Gastroesophageal sphincter (tissue), 4 donors: Measurements from ENCODE around the gene NDE1. TPM values are rescaled to one million over a fixed set of nuclear protein-coding genes. Genes with fewer than 3 reads are reported as not detected.
A peak's percentile ranks its signal among the peaks of the same experiment; 100 is the strongest.

Experiments used
- ATAC-seq: fragments of 150-250 bp; one replicate; pipeline ENCODE4 v1.9.1; 2016; ENCODE audit warnings: mild to moderate bottlenecking, moderate library complexity
- H3K27ac ChIP-seq, 4 donors: fragments of 200-600 bp; sonication (generic) in 3 of 4; 1 replicate in 3 of 4; 2 replicates in 1 of 4; pipeline ENCODE4 v1.5.1; 2016 to 2019
- H3K27me3 ChIP-seq: fragments of 200-600 bp; sonication (generic); one replicate; pipeline ENCODE4 v1.5.1; 2019
- H3K36me3 ChIP-seq, 2 donors: fragments of 200-600 bp; sonication (generic); one replicate each; pipeline ENCODE4 v1.5.1; 2019; ENCODE audit warnings: control low read depth in 1 of 2
- H3K4me1 ChIP-seq, 3 donors: fragments of 200-600 bp; sonication (generic); 1 replicate in 2 of 3; 2 replicates in 1 of 3; pipeline ENCODE4 v1.5.1; 2016 to 2019; ENCODE audit warnings: control low read depth in 2 of 3
- H3K4me3 ChIP-seq, 2 donors: fragments of 200-600 bp; sonication (generic); one replicate each; pipeline ENCODE4 v1.5.1; 2019; ENCODE audit warnings: mild to moderate bottlenecking in 1 of 2, moderate library complexity in 1 of 2
- H3K9me3 ChIP-seq, 3 donors: fragments of 200-600 bp; sonication (generic); one replicate each; pipeline ENCODE4 v1.5.1; 2017 to 2019; ENCODE audit warnings: control low read depth in 2 of 3
- CTCF ChIP-seq, 4 experiments: fragments of 200-600 bp in 2 of 4; fragments of 450-650 bp in 2 of 4; sonication (generic) in 1 of 4; IDR thresholded peaks; one replicate each; pipeline ENCODE4 v1.5.1; 2017 to 2019; ENCODE audit warnings: antibody characterized with exemption in 4 of 4, mild to moderate bottlenecking in 2 of 4, moderate library complexity in 2 of 4
- EP300 ChIP-seq: sonication (generic); formaldehyde crosslinking; IDR thresholded peaks from one replicate; pipeline ENCODE4 v1.6.1; 2017; ENCODE audit warnings: antibody characterized with exemption, mild to moderate bottlenecking
- POLR2A ChIP-seq, 2 donors: fragments of 450-650 bp; IDR thresholded peaks; one replicate each; pipeline ENCODE4 v1.6.1; 2017; ENCODE audit warnings: antibody characterized with exemption in 2 of 2, mild to moderate bottlenecking in 2 of 2, moderate library complexity in 1 of 2
- POLR2AphosphoS5 ChIP-seq: sonication (generic); formaldehyde crosslinking; IDR thresholded peaks from one replicate; pipeline ENCODE4 v1.6.1; 2017; ENCODE audit warnings: antibody characterized with exemption
- WGBS, 2 donors: methylation state at CpG; one replicate each; pipeline ENCODE4 v1.1.5; 2018; ENCODE audit warnings: low coverage in 1 of 2; 5-methylcytosine and 5-hydroxymethylcytosine counted together
- total RNA-seq, 4 donors: library from RNA; depleted of rRNA; stranded (reverse); fragments of >200 nt; gene quantifications; one replicate each; pipeline ENCODE4 v1.1.0, GENCODE V29; 2016

Gene NDE1
- total RNA-seq, 4 donors from 2014 or later: 34.9 to 123 (median 62.3) TPM

DNA sequence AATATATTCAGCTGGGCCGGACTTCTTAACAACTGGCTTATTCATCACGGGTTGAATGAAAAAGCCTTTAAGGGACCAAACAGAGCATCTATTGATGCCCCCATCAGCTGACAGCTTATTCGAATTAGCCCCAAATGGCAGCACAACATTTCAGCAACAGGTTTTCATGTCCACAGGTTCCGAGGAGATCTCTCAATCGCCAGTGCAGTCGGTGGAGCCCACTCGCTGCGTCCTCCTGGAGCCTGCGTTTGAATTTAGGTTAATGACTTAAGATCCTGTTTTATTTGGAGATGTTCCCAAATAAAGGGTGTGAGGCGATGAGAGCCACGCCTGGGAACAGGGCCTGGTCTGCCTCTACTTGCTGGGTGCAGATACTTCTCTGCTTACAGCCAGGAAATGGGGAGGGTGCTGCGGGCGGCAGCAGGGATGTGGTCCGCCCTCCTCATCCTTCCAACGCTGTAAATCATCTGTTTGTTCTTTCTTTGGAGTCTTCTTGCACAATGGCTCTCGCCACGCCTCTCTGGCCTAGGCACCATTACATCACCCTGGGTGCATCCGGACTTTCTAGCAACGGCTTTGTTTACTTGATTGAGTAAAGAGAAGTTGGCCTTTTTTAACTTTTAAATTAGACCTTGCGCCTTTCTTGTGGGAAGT is 22.6 kb downstream of the NDE1 start:
- peak overlapping the region in 1 of 2 donors; percentile 23 for H3K4me3 ChIP-seq
- peaks cover 0 to 37% (median 20%) of the 10 kb centered on the region in 3 donors for H3K4me1 ChIP-seq
- H3K9me3 ChIP-seq: no peaks in the 10 kb centered on the region
- ATAC-seq: peak; percentile 98
- peaks cover 0 to 44% of the 10 kb centered on the region in 2 donors for H3K36me3 ChIP-seq
- TF ChIP-seq EP300 (no peak), CTCF (IDR thresholded peaks at IDR 0.05) (no peak), POLR2AphosphoS5 (peak; percentile 76), POLR2A (IDR thresholded peaks at IDR 0.05) (peak in 1 of 2 donors; percentile 37)
- no peaks in the 10 kb centered on the region for H3K27me3 ChIP-seq
- 15 to 25% methylated on average over 15 of the region's 20 CpGs for WGBS, 2 donors
- H3K27ac ChIP-seq: peak overlapping the region; percentile 69 to 93 (median 84)

DNA sequence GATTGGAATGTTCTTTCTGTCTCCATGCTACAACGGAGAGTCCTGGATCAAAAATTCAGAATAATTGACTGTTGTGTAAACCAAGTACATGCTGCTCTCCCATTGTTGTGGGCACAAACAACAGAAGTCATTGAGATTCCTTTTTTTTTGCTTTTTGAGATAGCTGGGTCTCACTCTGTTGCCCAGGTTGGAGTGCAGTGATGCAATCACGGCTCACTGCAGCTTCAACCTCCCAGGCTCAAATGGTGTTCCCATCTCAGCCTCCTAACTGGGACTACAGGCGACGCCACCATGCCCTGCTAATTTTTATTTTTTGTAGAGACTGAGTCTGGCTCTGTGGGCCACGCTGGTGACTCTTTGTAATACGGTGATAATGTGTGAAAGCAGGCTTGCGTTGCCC is 24.5 kb downstream of the NDE1 start:
- Histone ChIP-seq H3K36me3 (peaks cover 0 to 45% of the 10 kb centered on the region in 2 donors), H3K27ac (peak overlapping the region in 3 of 4 donors; percentile 81 to 93 (median 88)), H3K9me3 (no peaks in the 10 kb centered on the region), H3K4me1 (peaks cover 0 to 37% (median 20%) of the 10 kb centered on the region in 3 donors), H3K27me3 (no peaks in the 10 kb centered on the region), H3K4me3 (no peak overlapping the region)
- no peak for TF ChIP-seq POLR2A (IDR thresholded peaks at IDR 0.05)
- ATAC-seq: no peak
- 90 to 93% methylated on average over 3 to 5 of the region's 7 CpGs for WGBS, 2 donors

- peaks cover 0 to 38% of the 10 kb centered on the region in 2 donors for H3K36me3 ChIP-seq
- no peak for ATAC-seq
- H3K27me3 ChIP-seq: no peaks in the 10 kb centered on the region
- H3K4me3 ChIP-seq: no peak overlapping the region
- 60 to 90% methylated on average over 1 to 8 of the region's 10 CpGs for WGBS, 2 donors
- H3K9me3 ChIP-seq: no peaks in the 10 kb centered on the region
- H3K4me1 ChIP-seq: peaks cover 0 to 35% (median 19%) of the 10 kb centered on the region in 3 donors
- TF ChIP-seq CTCF (IDR thresholded peaks at IDR 0.05) (no peak), POLR2AphosphoS5 (no peak), POLR2A (IDR thresholded peaks at IDR 0.05) (no peak), EP300 (no peak)
- H3K27ac ChIP-seq: peak overlapping the region in 3 of 4 donors; percentile 23 to 88 (median 81)
Measured at GRCh38 chr16:15676506-15676905, 26.5 kb downstream of the NDE1 start.

DNA sequence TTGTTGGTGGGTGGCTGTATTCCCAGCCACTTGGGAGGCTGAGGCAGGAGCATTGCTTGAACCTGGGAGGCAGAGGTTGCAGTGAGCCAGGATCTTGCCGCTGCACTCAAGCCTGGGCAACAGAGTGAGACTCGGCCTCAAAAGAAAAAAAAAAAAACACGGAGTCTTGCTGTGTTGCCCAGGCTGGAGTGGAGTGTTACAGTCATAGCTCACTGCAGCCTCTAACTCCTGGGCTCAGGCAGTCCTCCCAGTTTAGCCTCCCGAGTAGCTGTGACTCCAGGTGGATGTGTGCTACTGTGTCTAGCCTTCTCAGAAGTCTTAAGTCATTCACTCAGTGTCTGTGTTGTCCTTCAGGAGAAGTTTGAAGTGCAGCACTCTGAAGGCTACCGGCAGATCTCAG is 27.4 kb downstream of the NDE1 start:
- H3K27me3 ChIP-seq: no peaks in the 10 kb centered on the region
- H3K4me1 ChIP-seq: peaks cover 0 to 34% (median 10%) of the 10 kb centered on the region in 3 donors
- no peak overlapping the region for H3K4me3 ChIP-seq
- no peaks in the 10 kb centered on the region for H3K9me3 ChIP-seq
- peaks cover 0 to 38% of the 10 kb centered on the region in 2 donors for H3K36me3 ChIP-seq
- TF ChIP-seq POLR2A (IDR thresholded peaks at IDR 0.05) (no peak), CTCF (IDR thresholded peaks at IDR 0.05) (no peak), POLR2AphosphoS5 (no peak)
- no peak for ATAC-seq
- WGBS, 2 donors: 89 to 96% methylated on average over 3 to 4 of the region's 5 CpGs
- H3K27ac ChIP-seq: peak overlapping the region in 1 of 4 donors; percentile 88

DNA sequence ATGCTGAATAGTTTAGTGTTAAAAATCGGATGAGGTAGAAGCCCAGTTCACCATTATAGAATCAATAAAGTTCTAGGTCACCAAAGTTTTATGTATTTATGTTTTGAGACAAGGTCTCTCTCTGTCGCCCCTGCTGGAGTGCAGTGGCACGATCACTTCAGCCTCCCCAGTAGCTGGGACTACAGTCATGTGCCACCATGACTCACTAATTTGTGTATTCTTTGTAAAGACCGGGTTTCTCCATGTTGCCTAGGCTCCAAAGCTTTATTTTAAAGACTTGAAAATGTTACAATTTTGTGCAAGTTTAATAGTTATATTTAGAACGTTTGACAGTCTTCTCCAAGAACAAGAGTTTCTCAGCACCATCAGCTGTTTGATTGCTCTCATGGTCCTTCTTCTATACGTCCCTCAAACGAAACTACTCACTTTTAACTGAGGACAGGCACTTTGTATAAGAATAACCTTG is 32.1 kb downstream of the NDE1 start:
- no peak overlapping the region for H3K27ac ChIP-seq

More for the DNA sequence above, 32.1 kb downstream of the NDE1 start:
- Histone ChIP-seq H3K9me3 (no peaks in the 10 kb centered on the region), H3K36me3 (peaks cover 0 to 73% of the 10 kb centered on the region in 2 donors), H3K27me3 (no peaks in the 10 kb centered on the region), H3K4me1 (peaks cover 0 to 17% (median 0%) of the 10 kb centered on the region in 3 donors), H3K4me3 (no peak overlapping the region)
- no peak for TF ChIP-seq EP300
- TF ChIP-seq POLR2AphosphoS5: no peak
- peak in 3 of 4 experiments; percentile 21 to 57 (median 48) for TF ChIP-seq CTCF (IDR thresholded peaks at IDR 0.05)
- no peak for TF ChIP-seq POLR2A (IDR thresholded peaks at IDR 0.05)
- peak; percentile 78 for ATAC-seq
- 39 to 44% methylated on average over 7 of the region's 7 CpGs for WGBS, 2 donors
